HUES48 (cell line): ENCODE data around the gene DDX49.

Experiments used
- H3K27ac ChIP-seq: one replicate; pipeline ENCODE4 v1.7.0; 2013; ENCODE audit warnings: low read depth, low read length, inconsistent platforms
- H3K27me3 ChIP-seq: 2 replicates; pipeline ENCODE4 v1.6.1; 2013; ENCODE audit warnings: mild to moderate bottlenecking, low read length; ENCODE audit not compliant: control insufficient read depth, insufficient read depth
- H3K36me3 ChIP-seq: 2 replicates; pipeline ENCODE4 v1.6.1; 2013; ENCODE audit warnings: low read length; ENCODE audit not compliant: control insufficient read depth, insufficient read depth
- H3K4me1 ChIP-seq: 2 replicates; pipeline ENCODE4 v1.6.1; 2013; ENCODE audit warnings: mild to moderate bottlenecking, low read length; ENCODE audit not compliant: control insufficient read depth, insufficient read depth
- H3K4me3 ChIP-seq: 2 replicates; pipeline ENCODE4 v1.5.1; 2013; ENCODE audit warnings: mild to moderate bottlenecking, low read depth, low read length
- H3K9ac ChIP-seq: 2 replicates; pipeline ENCODE4 v1.6.1; 2013; ENCODE audit warnings: mild to moderate bottlenecking, low read depth, low read length, moderate library complexity
- H3K9me3 ChIP-seq: 2 replicates; pipeline ENCODE4 v1.6.1; 2013; ENCODE audit warnings: low read length; ENCODE audit not compliant: control insufficient read depth, insufficient read depth

Gene DDX49

GRCh38 chr19:18919086-18919899, at the start of gene DDX49, which contains the start of gene COPE:
Gene DDX49, plus strand, starts transcription at chr19:18919715. Its CDS starts 27 bp downstream, at chr19:18919742.
Gene COPE, minus strand, starts transcription at chr19:18919387. Its CDS starts 39 bp downstream, at chr19:18919348.
- Histone ChIP-seq H3K4me3 (peak within 1 kb of the TSS; percentile 75), H3K27me3 (no peaks in the 10 kb centered on the region), H3K9me3 (no peaks in the 10 kb centered on the region), H3K9ac (peak within 1 kb of the TSS; percentile 81), H3K4me1 (peaks cover 4% of the 10 kb centered on the region), H3K36me3 (peaks cover 30% of the 10 kb centered on the region), H3K27ac (peak within 1 kb of the TSS; percentile 77)

- no peak overlapping the region for H3K27ac ChIP-seq
- H3K9ac ChIP-seq = no peak overlapping the region
- no peak overlapping the region for H3K4me3 ChIP-seq
- H3K27me3 ChIP-seq = no peaks in the 10 kb centered on the region; the same call in 1 of the 2 replicates
- H3K9me3 ChIP-seq = no peaks in the 10 kb centered on the region
- peaks cover 31% of the 10 kb centered on the region for H3K36me3 ChIP-seq
- no peaks in the 10 kb centered on the region for H3K4me1 ChIP-seq
These were observed 49.6 kb upstream of the DDX49 start for GRCh38 chr19:18869781-18870530.

- Histone ChIP-seq H3K4me3 (no peak overlapping the region), H3K27me3 (no peaks in the 10 kb centered on the region; the same call in 1 of the 2 replicates), H3K4me1 (no peaks in the 10 kb centered on the region), H3K9ac (no peak overlapping the region), H3K36me3 (peaks cover 24% of the 10 kb centered on the region), H3K9me3 (no peaks in the 10 kb centered on the region), H3K27ac (no peak overlapping the region)
These were observed 48.9 kb upstream of the DDX49 start for GRCh38 chr19:18870531-18871172.

- H3K4me3 ChIP-seq = no peak overlapping the region
- H3K9ac ChIP-seq = no peak overlapping the region
- no peak overlapping the region for H3K27ac ChIP-seq
- peaks cover 18% of the 10 kb centered on the region for H3K36me3 ChIP-seq
- H3K27me3 ChIP-seq = no peaks in the 10 kb centered on the region; the same call in 1 of the 2 replicates
- H3K9me3 ChIP-seq = no peaks in the 10 kb centered on the region
- no peaks in the 10 kb centered on the region for H3K4me1 ChIP-seq
These were observed 48.0 kb upstream of the DDX49 start for GRCh38 chr19:18871543-18871942.

- Histone ChIP-seq H3K9ac (no peak overlapping the region), H3K4me3 (no peak overlapping the region), H3K4me1 (no peaks in the 10 kb centered on the region), H3K27me3 (no peaks in the 10 kb centered on the region; the same call in 1 of the 2 replicates), H3K27ac (no peak overlapping the region), H3K36me3 (peaks cover 10% of the 10 kb centered on the region), H3K9me3 (no peaks in the 10 kb centered on the region; the same call in 1 of the 2 replicates)
These were observed 43.8 kb upstream of the DDX49 start for GRCh38 chr19:18875726-18876125.

GRCh38 chr19:18876865-18877264, 42.6 kb upstream of the DDX49 start:
- peaks cover 13% of the 10 kb centered on the region for H3K36me3 ChIP-seq

GRCh38 chr19:18878058-18878797, 41.3 kb upstream of the DDX49 start:
- no peaks in the 10 kb centered on the region for H3K4me1 ChIP-seq
- H3K4me3 ChIP-seq = no peak overlapping the region
- H3K36me3 ChIP-seq = peaks cover 18% of the 10 kb centered on the region
- no peaks in the 10 kb centered on the region for H3K27me3 ChIP-seq
- no peak overlapping the region for H3K9ac ChIP-seq
- H3K27ac ChIP-seq = no peak overlapping the region
- H3K9me3 ChIP-seq = no peaks in the 10 kb centered on the region; the same call in 1 of the 2 replicates

More at GRCh38 chr19:18876865-18877264, 42.6 kb upstream of the DDX49 start:
- Histone ChIP-seq H3K27ac (no peak overlapping the region), H3K27me3 (no peaks in the 10 kb centered on the region), H3K4me3 (no peak overlapping the region), H3K4me1 (no peaks in the 10 kb centered on the region), H3K9ac (no peak overlapping the region), H3K9me3 (no peaks in the 10 kb centered on the region; the same call in 1 of the 2 replicates)

- no peaks in the 10 kb centered on the region for H3K4me1 ChIP-seq
- no peak overlapping the region for H3K9ac ChIP-seq
- no peak overlapping the region for H3K4me3 ChIP-seq
- no peak overlapping the region for H3K27ac ChIP-seq
- peaks cover 24% of the 10 kb centered on the region for H3K36me3 ChIP-seq
- no peaks in the 10 kb centered on the region for H3K27me3 ChIP-seq
- H3K9me3 ChIP-seq = no peaks in the 10 kb centered on the region; the same call in 1 of the 2 replicates
These were observed 40.5 kb upstream of the DDX49 start for GRCh38 chr19:18878858-18879578.

GRCh38 chr19:18879579-18880373, 39.7 kb upstream of the DDX49 start:
- Histone ChIP-seq H3K9ac (no peak overlapping the region), H3K27me3 (no peaks in the 10 kb centered on the region), H3K36me3 (peaks cover 24% of the 10 kb centered on the region), H3K4me3 (no peak overlapping the region), H3K4me1 (no peaks in the 10 kb centered on the region), H3K9me3 (no peaks in the 10 kb centered on the region; the same call in 1 of the 2 replicates), H3K27ac (no peak overlapping the region)
